Measurements from ENCODE around the gene DYDC2. TPM values are rescaled to one million over a fixed set of nuclear protein-coding genes. Genes with fewer than 3 reads are reported as not detected.
A peak's percentile ranks its signal among the peaks of the same experiment; 100 is the strongest.

Gene DYDC2
- total and polyA plus RNA-seq, 9 of the 15 experiments (the other 6 are each of a cell fraction or from before 2014, with no cell fraction given), result 0.06 to 0.34 (median 0.15) TPM; not detected in 5

- Histone ChIP-seq H3K27ac (ENCODE audit: extremely low read depth, low read depth, low read length) (no peak overlapping the region), H3K9me1 (ENCODE audit: control insufficient read depth, insufficient read depth, low read length) (no peaks in the 10 kb centered on the region), H3K9me3 (replicated peaks; ENCODE audit: control insufficient read depth, insufficient read depth, low read depth, low read length) (0 out of 2 replicates have a peak, but pooled peaks cover 2% of the 10 kb centered on the region), H3K27me3 (ENCODE audit: control insufficient read depth in 2 of 2, insufficient read depth in 2 of 2, low read length in 2 of 2) (peaks cover 12 to 28% of the 10 kb centered on the region in 2 experiments), H2AFZ (ENCODE audit: low read depth, low read length) (no peak overlapping the region), H3K4me3 (no peak overlapping the region), H3K4me1 (replicated peaks in 1 of 2; ENCODE audit: control insufficient read depth in 2 of 2, insufficient read depth in 2 of 2, low read length in 2 of 2) (no peaks in the 10 kb centered on the region), H3K79me2 (ENCODE audit: control insufficient read depth, insufficient read depth, low read length) (no peaks in the 10 kb centered on the region), H3K9ac (ENCODE audit: insufficient read depth in 1 of 2, low read depth in 2 of 2, low read length in 2 of 2) (no peak overlapping the region), H3K36me3 (ENCODE audit: control insufficient read depth, insufficient read depth, low read length) (no peaks in the 10 kb centered on the region), H4K20me1 (replicated peaks; ENCODE audit: control insufficient read depth, insufficient read depth, low read length) (no peaks in the 10 kb centered on the region), H3K4me2 (ENCODE audit: insufficient read depth, low read length) (no peak overlapping the region)
- no peak for DNase-seq (ENCODE audit: extremely low read depth in 1 of 4, low spot score in 3 of 4)
- FAIRE-seq, result no peak
- in situ Hi-C loops (cut with MboI), result no loop called here
- ChIA-PET CTCF (ENCODE audit: low intra/inter-chr PET ratio) (no interaction called here), POLR2A (no interaction called here)
- 1% methylated on average over 8 of the region's 8 CpGs for WGBS (ENCODE audit: insufficient coverage, low coverage, missing lambda C conversion rate)
- BruUV-seq (replicated peaks), result no TSS peak
- TF ChIP-seq KDM1A (IDR thresholded peaks at IDR 0.05) (peak; percentile 59 to 67; a peak in 3 of 4 replicates), STAT5B (CRISPR knock-in tag; IDR thresholded peaks at IDR 0.05) (no peak)
- peak; percentile 25 for ATAC-seq
- intact Hi-C loops (cut with micrococcal nuclease), result no loop called here
Observed at GRCh38 chr10:80400136-80400804, 43.7 kb downstream of the DYDC2 start.

- Histone ChIP-seq H3K9ac (ENCODE audit: insufficient read depth in 1 of 2, low read depth in 2 of 2, low read length in 2 of 2) (no peak overlapping the region), H3K79me2 (ENCODE audit: control insufficient read depth, insufficient read depth, low read length) (no peaks in the 10 kb centered on the region), H4K20me1 (replicated peaks; ENCODE audit: control insufficient read depth, insufficient read depth, low read length) (no peaks in the 10 kb centered on the region), H3K9me1 (ENCODE audit: control insufficient read depth, insufficient read depth, low read length) (no peaks in the 10 kb centered on the region), H2AFZ (ENCODE audit: low read depth, low read length) (no peak overlapping the region), H3K4me2 (ENCODE audit: insufficient read depth, low read length) (no peak overlapping the region), H3K27me3 (ENCODE audit: control insufficient read depth in 2 of 2, insufficient read depth in 2 of 2, low read length in 2 of 2) (peaks cover 15 to 34% of the 10 kb centered on the region in 2 experiments), H3K4me1 (replicated peaks in 1 of 2; ENCODE audit: control insufficient read depth in 2 of 2, insufficient read depth in 2 of 2, low read length in 2 of 2) (peaks cover 0 to 10% of the 10 kb centered on the region in 2 experiments; a peak in 2 of 5 replicates), H3K36me3 (ENCODE audit: control insufficient read depth, insufficient read depth, low read length) (no peaks in the 10 kb centered on the region), H3K9me3 (replicated peaks; ENCODE audit: control insufficient read depth, insufficient read depth, low read depth, low read length) (0 out of 2 replicates have a peak, but pooled peaks cover 2% of the 10 kb centered on the region), H3K27ac (ENCODE audit: extremely low read depth, low read depth, low read length) (no peak overlapping the region), H3K4me3 (no peak overlapping the region)
- DNase-seq (ENCODE audit: extremely low read depth in 1 of 4, low spot score in 3 of 4), result no peak
- intact Hi-C loops (cut with micrococcal nuclease), result no loop called here
- 0% methylated on average over 1 of the region's 1 CpG for WGBS (ENCODE audit: insufficient coverage, low coverage, missing lambda C conversion rate)
- BruUV-seq (replicated peaks), result no TSS peak
- FAIRE-seq, result no peak
- POLR2A ChIA-PET, result interaction anchor here (0.8 to 1.1 kb wide), 2 partner anchors 17 to 23 kb away, joined by 3 read pairs; no protein-coding TSS in a partner anchor
- CTCF ChIA-PET (ENCODE audit: low intra/inter-chr PET ratio), result interaction anchor here (0.7 kb wide), 1 partner anchor 293 kb away, joined by 3 read pairs; no protein-coding TSS in a partner anchor
- in situ Hi-C loops (cut with MboI), result no loop called here
- no peak for ATAC-seq
- TF ChIP-seq JUN (IDR thresholded peaks at IDR 0.05; ENCODE audit: borderline replicate concordance, low read depth, low read length) (no peak), JUN (CRISPR knock-in tag; IDR thresholded peaks at IDR 0.05; ENCODE audit: borderline replicate concordance) (no peak), ZBTB43 (CRISPR knock-in tag; IDR thresholded peaks at IDR 0.05) (no peak), ARID2 (IDR thresholded peaks at IDR 0.05) (no peak), ATF3 (IDR thresholded peaks at IDR 0.05) (peak; percentile 21; the same call in 1 of the 2 replicates), ATF3 (CRISPR knock-in tag; conservative IDR thresholded peaks at IDR 0.05) (no peak), ZMIZ1 (IDR thresholded peaks at IDR 0.05; ENCODE audit: low read depth in 2 of 2, low read length in 2 of 2) (no peak)
Observed at GRCh38 chr10:80405035-80405434, 48.5 kb downstream of the DYDC2 start.
